BLaER1 (cell line): ENCODE results near the gene DDX54.

Experiments
- H3K27ac ChIP-seq: shearing (Covaris generic); formaldehyde crosslinking; 2 replicates; pipeline ENCODE4 v1.8.1; 2022
- H3K27me3 ChIP-seq: shearing (Covaris generic); formaldehyde crosslinking; 2 replicates; pipeline ENCODE4 v1.8.1; 2022
- H3K36me3 ChIP-seq: shearing (Covaris generic); formaldehyde crosslinking; 2 replicates; pipeline ENCODE4 v1.8.1; 2022
- H3K4me1 ChIP-seq: shearing (Covaris generic); formaldehyde crosslinking; 2 replicates; pipeline ENCODE4 v1.8.1; 2022
- H3K4me2 ChIP-seq: shearing (Covaris generic); formaldehyde crosslinking; 2 replicates; pipeline ENCODE4 v1.8.1; 2022
- H3K4me3 ChIP-seq: shearing (Covaris generic); formaldehyde crosslinking; 2 replicates; pipeline ENCODE4 v1.8.1; 2022
- H3K9ac ChIP-seq: shearing (Covaris generic); formaldehyde crosslinking; 2 replicates; pipeline ENCODE4 v1.8.1; 2022
- H3K9me3 ChIP-seq: shearing (Covaris generic); formaldehyde crosslinking; 2 replicates; pipeline ENCODE4 v1.8.1; 2022
- H4K20me1 ChIP-seq: shearing (Covaris generic); formaldehyde crosslinking; 2 replicates; pipeline ENCODE4 v1.8.1; 2022
- Cebpa-rat ChIP-seq: shearing (Covaris generic); IDR thresholded peaks from 2 replicates; pipeline ENCODE4 v1.8.1; 2022

The DDX54 gene

DNA sequence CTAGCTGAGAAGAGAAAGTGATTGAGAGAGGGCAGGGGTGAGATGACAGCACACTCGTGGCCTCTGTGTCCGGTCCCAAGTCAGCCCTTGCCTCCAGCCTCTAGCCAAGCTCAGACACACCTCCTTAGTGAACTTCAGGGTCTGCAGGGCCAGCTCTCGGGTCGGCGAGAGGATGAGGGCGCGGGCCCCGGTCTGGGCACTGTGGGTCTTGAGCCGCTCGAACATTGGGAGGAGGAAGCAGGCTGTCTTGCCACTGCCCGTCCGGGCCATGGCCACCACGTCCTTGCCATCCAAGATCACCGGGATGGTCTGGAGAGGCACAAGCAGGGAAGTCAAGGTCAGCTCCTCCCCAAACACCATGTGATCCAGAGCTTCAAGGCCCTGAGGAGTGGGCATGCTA, 6.3 kb downstream of the DDX54 start:
- peaks cover 14% of the 10 kb centered on the region for H3K9me3 ChIP-seq
- no peak for TF ChIP-seq Cebpa-rat
- no peaks in the 10 kb centered on the region for H3K27me3 ChIP-seq
- H3K4me3 ChIP-seq, result no peak overlapping the region
- H3K36me3 ChIP-seq, result peaks cover 89% of the 10 kb centered on the region
- no peak overlapping the region for H3K4me2 ChIP-seq
- peaks cover 47% of the 10 kb centered on the region for H3K4me1 ChIP-seq
- peaks cover 43% of the 10 kb centered on the region for H4K20me1 ChIP-seq
- peak overlapping the region; percentile 16; the same call in 1 of the 2 replicates for H3K27ac ChIP-seq
- 0 out of 2 replicates have a peak overlapping the region, but pooled peaks have one; percentile 19 for H3K9ac ChIP-seq

GRCh38 chr12:113174461-113175384, 10.6 kb downstream of the DDX54 start:
- 0 out of 2 replicates have a peak, but pooled peaks cover 2% of the 10 kb centered on the region for H4K20me1 ChIP-seq
- H3K9me3 ChIP-seq, result peaks cover 14% of the 10 kb centered on the region
- peak overlapping the region; percentile 79 for H3K9ac ChIP-seq
- H3K27me3 ChIP-seq, result no peaks in the 10 kb centered on the region
- peak overlapping the region; percentile 86 for H3K4me2 ChIP-seq
- no peak for TF ChIP-seq Cebpa-rat
- H3K27ac ChIP-seq, result peak overlapping the region; percentile 94
- H3K36me3 ChIP-seq, result peaks cover 85% of the 10 kb centered on the region
- H3K4me3 ChIP-seq, result peak overlapping the region; percentile 50
- H3K4me1 ChIP-seq, result peaks cover 73% of the 10 kb centered on the region

DNA sequence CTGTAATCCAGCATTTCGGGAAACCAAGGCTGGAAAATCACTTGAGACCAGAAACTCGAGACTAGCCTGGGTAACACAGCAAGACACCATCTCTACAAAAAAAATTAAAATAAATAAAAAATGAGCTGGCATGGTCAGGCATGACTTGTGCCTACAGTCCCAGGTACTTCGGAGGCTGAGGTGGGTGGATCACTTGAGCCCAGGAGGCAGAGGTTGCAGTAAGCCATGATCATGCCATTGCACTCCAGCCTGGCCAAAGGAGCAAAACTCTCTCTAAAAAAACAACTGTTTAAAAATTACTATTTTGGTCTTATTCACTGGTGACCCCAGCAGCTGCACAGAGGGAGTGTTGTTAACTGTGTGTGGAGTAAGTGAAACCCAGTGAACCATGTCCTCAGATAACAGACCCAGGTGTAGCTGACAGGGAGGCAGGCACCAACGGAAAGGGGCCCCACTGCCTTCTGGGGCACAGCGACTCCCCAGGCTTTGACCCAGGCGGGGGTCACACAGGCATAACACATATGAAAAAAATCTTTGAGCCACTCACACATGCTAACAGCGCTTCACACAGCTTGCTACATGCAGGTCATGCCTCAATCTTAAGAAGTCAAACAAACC, 12.1 kb downstream of the DDX54 start:
- no peaks in the 10 kb centered on the region for H4K20me1 ChIP-seq
- peaks cover 77% of the 10 kb centered on the region for H3K4me1 ChIP-seq
- peaks cover 85% of the 10 kb centered on the region for H3K36me3 ChIP-seq
- H3K27ac ChIP-seq, result peak overlapping the region; percentile 94
- H3K4me2 ChIP-seq, result peak overlapping the region; percentile 86
- H3K9ac ChIP-seq, result peak overlapping the region; percentile 79
- H3K27me3 ChIP-seq, result no peaks in the 10 kb centered on the region
- peak overlapping the region; percentile 46 for H3K4me3 ChIP-seq
- no peak for TF ChIP-seq Cebpa-rat
- H3K9me3 ChIP-seq, result peaks cover 14% of the 10 kb centered on the region

DNA sequence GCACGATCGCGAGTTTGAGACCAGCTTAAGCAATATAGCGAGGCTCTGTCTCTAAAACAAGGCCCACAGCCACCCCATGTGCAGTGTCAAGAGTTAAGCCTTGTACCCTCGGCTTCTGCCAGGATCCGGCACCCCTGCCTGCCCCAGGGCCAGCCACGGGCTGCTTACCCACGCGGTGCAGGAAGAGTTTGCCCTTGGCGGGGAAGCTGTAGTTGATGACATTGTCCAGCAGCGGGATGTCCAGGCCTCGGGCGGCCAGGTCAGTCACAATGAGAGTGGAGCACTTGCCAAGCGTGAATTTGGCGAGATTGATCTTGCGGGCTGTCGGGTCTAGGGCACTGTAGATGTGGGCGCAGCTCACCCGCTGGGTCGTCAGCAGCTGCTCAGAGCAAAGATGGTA, 13.1 kb downstream of the DDX54 start:
- Histone ChIP-seq H3K9ac (peak overlapping the region; percentile 79), H3K4me2 (peak overlapping the region; percentile 86), H3K36me3 (peaks cover 85% of the 10 kb centered on the region)

DNA sequence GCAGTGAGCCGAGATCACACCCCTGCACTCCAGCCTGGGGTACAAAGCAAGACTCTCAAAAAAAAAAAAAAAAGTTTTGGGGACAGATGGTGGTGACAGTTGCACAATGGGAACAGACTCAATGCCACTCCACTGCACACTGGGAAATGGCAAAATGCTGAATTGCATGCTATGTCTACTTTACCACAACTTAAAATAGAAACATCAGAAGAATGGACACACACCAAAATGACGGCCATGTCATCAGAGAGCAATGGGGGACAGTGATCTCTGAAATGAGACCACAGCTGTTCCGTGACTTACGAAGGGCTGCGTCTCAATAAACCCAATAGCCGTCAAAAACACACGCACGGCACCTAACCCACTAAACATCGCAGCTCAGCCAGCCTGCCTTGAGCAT, 13.7 kb downstream of the DDX54 start:
- Histone ChIP-seq H3K4me2 (peak overlapping the region; percentile 86), H3K4me3 (peak overlapping the region; percentile 23), H4K20me1 (no peaks in the 10 kb centered on the region), H3K9me3 (no peaks in the 10 kb centered on the region), H3K4me1 (peaks cover 86% of the 10 kb centered on the region), H3K36me3 (peaks cover 85% of the 10 kb centered on the region), H3K27me3 (no peaks in the 10 kb centered on the region), H3K27ac (peak overlapping the region; percentile 94), H3K9ac (peak overlapping the region; percentile 79)
- TF ChIP-seq Cebpa-rat, result peak; percentile 72

More for the DNA sequence above, 13.1 kb downstream of the DDX54 start:
- peak overlapping the region; percentile 94 for H3K27ac ChIP-seq
- H3K4me3 ChIP-seq, result peak overlapping the region; percentile 26; the same call in 1 of the 2 replicates
- no peaks in the 10 kb centered on the region for H3K27me3 ChIP-seq
- peaks cover 84% of the 10 kb centered on the region for H3K4me1 ChIP-seq
- H4K20me1 ChIP-seq, result no peaks in the 10 kb centered on the region
- H3K9me3 ChIP-seq, result peaks cover 6% of the 10 kb centered on the region
- no peak for TF ChIP-seq Cebpa-rat

GRCh38 chr12:113170926-113171325, 14.4 kb downstream of the DDX54 start:
- peak overlapping the region; percentile 94 for H3K27ac ChIP-seq
- TF ChIP-seq Cebpa-rat, result no peak
- peaks cover 85% of the 10 kb centered on the region for H3K36me3 ChIP-seq
- H3K4me1 ChIP-seq, result peaks cover 86% of the 10 kb centered on the region
- H3K4me2 ChIP-seq, result peak overlapping the region; percentile 86
- no peaks in the 10 kb centered on the region for H3K27me3 ChIP-seq
- H4K20me1 ChIP-seq, result no peaks in the 10 kb centered on the region
- peak overlapping the region; percentile 79 for H3K9ac ChIP-seq
- no peaks in the 10 kb centered on the region for H3K9me3 ChIP-seq
- H3K4me3 ChIP-seq, result peak overlapping the region; percentile 23

DNA sequence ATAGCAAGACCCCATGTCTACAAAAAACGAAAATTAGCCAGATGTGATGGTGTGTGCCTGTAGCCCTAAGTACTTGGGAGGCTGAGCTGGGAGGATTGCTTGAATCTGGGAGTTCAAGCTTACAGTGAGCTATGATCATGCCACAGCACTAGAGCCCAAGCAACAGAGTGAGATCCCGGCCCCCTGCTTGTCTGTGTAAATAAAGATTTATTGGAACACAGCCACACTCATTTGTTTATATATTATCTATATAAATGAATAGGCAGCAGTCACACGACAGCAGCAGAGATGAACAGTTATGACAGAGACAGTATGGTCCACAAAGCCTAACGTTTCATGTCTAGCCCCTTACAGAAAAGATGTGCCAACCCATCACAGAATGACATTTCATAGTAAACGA, 14.8 kb downstream of the DDX54 start:
- Histone ChIP-seq H3K4me2 (peak overlapping the region; percentile 86), H3K36me3 (peaks cover 90% of the 10 kb centered on the region), H3K27ac (peak overlapping the region; percentile 94), H3K4me1 (peaks cover 88% of the 10 kb centered on the region), H3K9ac (peak overlapping the region; percentile 32; the same call in 1 of the 2 replicates), H3K9me3 (no peaks in the 10 kb centered on the region), H4K20me1 (no peaks in the 10 kb centered on the region), H3K4me3 (no peak overlapping the region), H3K27me3 (no peaks in the 10 kb centered on the region)
- no peak for TF ChIP-seq Cebpa-rat

DNA sequence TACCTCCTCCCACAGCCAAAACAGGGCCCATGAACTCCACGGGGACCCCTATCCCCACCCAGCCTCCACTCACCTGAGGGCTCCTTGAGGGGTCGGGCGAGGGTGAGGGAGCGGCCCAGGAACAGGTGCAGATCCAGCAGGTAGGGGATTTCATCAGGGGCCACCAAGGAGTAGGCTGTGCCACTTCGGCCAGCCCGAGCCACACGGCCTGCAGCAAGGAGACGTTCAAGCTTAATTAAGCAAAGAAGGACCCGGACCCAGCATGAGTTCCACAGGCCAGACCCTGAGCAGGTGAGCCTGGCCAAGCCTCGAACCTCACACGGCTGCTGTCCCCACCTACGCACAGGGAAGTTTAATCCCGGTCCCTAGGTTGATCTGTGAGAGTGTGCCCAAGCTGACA, 15.6 kb downstream of the DDX54 start:
- Histone ChIP-seq H3K27ac (peak overlapping the region; percentile 94), H3K36me3 (peaks cover 93% of the 10 kb centered on the region), H3K9me3 (no peaks in the 10 kb centered on the region), H4K20me1 (no peaks in the 10 kb centered on the region), H3K9ac (peak overlapping the region; percentile 32; the same call in 1 of the 2 replicates), H3K4me2 (peak overlapping the region; percentile 86), H3K4me3 (no peak overlapping the region), H3K4me1 (peaks cover 88% of the 10 kb centered on the region), H3K27me3 (no peaks in the 10 kb centered on the region)
- TF ChIP-seq Cebpa-rat, result no peak

- Histone ChIP-seq H3K4me2 (no peak overlapping the region; the same call in 1 of the 2 replicates), H3K36me3 (peaks cover 100% of the 10 kb centered on the region), H3K4me1 (peaks cover 86% of the 10 kb centered on the region), H3K4me3 (no peak overlapping the region), H3K27ac (peak overlapping the region; percentile 94), H3K9ac (no peak overlapping the region), H4K20me1 (no peaks in the 10 kb centered on the region), H3K9me3 (no peaks in the 10 kb centered on the region), H3K27me3 (no peaks in the 10 kb centered on the region)
- no peak for TF ChIP-seq Cebpa-rat
Observed at GRCh38 chr12:113167868-113168267, 17.4 kb downstream of the DDX54 start.
